ENCODE measurements around the gene MARCHF5.

GRCh38 chr10:92265687-92266258, 25.2 kb upstream of the MARCHF5 start:
- TF ChIP-seq POLR2A (IDR thresholded peaks at IDR 0.05) (no peak), CTCF (IDR thresholded peaks at IDR 0.05) (no peak)

Measured in heart left ventricle (tissue), 13 donors.